ENCODE results near the gene DMRTB1.

DNA sequence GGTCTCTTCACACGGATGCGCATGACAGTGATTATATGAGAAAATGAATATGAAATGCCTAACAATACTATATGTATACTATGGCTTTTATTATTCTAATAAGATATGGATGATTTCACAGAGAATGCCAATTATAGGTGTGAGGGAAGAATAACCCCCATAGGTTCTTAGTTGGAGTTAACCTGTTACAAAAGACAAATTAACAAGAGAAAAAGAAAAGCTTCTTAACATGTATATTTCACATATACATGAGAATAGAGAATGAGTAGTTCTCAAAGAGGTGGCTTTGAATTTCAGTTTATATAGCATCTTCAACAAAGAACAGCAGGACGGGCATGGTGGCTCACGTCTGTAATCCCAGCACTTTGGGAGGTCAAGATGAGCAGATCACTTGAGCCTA lies 24.0 kb upstream of the DMRTB1 start:
- TF ChIP-seq EZH2 (IDR thresholded peaks at IDR 0.05; ENCODE audit: insufficient read depth, poor library complexity, severe bottlenecking) (no peak), EZH2phosphoT487 (IDR thresholded peaks at IDR 0.05; ENCODE audit: insufficient read depth, low read depth) (no peak)
